ENCODE measurements around the gene ITPKC. TPM values are rescaled to one million over a fixed set of nuclear protein-coding genes. Genes with fewer than 3 reads are reported as not detected.

ITPKC gene
- polyA plus RNA-seq, 1 of the 3 experiments (the other 2 are of a cell fraction), result 6.3 TPM

DNA sequence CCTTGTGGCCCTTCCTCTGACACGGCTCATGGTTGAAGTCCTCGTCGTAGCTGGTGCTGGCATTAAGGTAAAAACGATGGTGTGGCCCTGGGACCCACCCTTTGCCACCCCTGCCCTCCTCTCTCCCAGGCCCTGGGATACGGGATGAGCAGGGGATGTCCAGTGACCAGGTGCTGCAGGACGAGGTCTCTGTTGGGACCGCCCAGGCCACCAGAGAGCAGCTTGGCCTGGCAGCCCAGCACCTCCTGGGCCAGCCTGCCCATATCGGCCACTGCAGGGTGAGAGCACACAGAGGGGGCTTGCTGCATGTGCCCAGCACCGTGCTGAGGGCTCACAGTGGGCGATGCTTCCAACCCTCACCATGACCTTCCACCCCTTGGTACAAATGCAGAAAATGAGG, 27.0 kb downstream of the ITPKC start:
- TF ChIP-seq IRF3 (IDR thresholded peaks at IDR 0.05; ENCODE audit: low read depth, low read length) (no peak), RXRA (IDR thresholded peaks at IDR 0.05; ENCODE audit: borderline replicate concordance, low read depth) (no peak), REST (IDR thresholded peaks at IDR 0.05; ENCODE audit: low read depth, low read length) (no peak), RFX5 (IDR thresholded peaks at IDR 0.05; ENCODE audit: low read length) (no peak), JUND (IDR thresholded peaks at IDR 0.05) (no peak), MEF2A (IDR thresholded peaks at IDR 0.05; ENCODE audit: borderline replicate concordance, low read depth) (no peak), SIN3A (IDR thresholded peaks at IDR 0.05; ENCODE audit: borderline replicate concordance, low read depth, low read length) (no peak), RAD21 (IDR thresholded peaks at IDR 0.05; ENCODE audit: low read length) (no peak), YY1 (IDR thresholded peaks at IDR 0.05; ENCODE audit: low read depth) (no peak), NRF1 (IDR thresholded peaks at IDR 0.05; ENCODE audit: low read depth, low read length) (no peak), CHD2 (IDR thresholded peaks at IDR 0.05; ENCODE audit: low read length, partially characterized antibody) (no peak), EP300 (IDR thresholded peaks at IDR 0.05; ENCODE audit: borderline replicate concordance in 1 of 2, low read depth in 1 of 2, low read length in 1 of 2) (no peak), TCF12 (IDR thresholded peaks at IDR 0.05) (no peak)
- TF ChIP-seq, protein P1, sequence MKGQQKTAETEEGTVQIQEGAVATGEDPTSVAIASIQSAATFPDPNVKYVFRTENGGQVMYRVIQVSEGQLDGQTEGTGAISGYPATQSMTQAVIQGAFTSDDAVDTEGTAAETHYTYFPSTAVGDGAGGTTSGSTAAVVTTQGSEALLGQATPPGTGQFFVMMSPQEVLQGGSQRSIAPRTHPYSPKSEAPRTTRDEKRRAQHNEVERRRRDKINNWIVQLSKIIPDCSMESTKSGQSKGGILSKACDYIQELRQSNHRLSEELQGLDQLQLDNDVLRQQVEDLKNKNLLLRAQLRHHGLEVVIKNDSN (IDR thresholded peaks at IDR 0.05; ENCODE audit: borderline replicate concordance, low read depth), result no peak
- H3K9ac ChIP-seq, result no peak overlapping the region
- H3K79me2 ChIP-seq (ENCODE audit: insufficient read depth), result peaks cover 2% of the 10 kb centered on the region
- H3K27me3 ChIP-seq (ENCODE audit: insufficient read depth), result no peaks in the 10 kb centered on the region
- CTCF ChIA-PET, result interaction anchor here (1.3 to 3.3 kb wide), 2 partner anchors 76 to 81 kb away, joined by 3 to 10 read pairs; no protein-coding TSS in a partner anchor
- no peaks in the 10 kb centered on the region for H3K36me3 ChIP-seq (replicated peaks in 1 of 2; ENCODE audit: control insufficient read depth in 1 of 2, insufficient read depth in 2 of 2, low read length in 1 of 2)
- H3K9me2 ChIP-seq, result no peaks in the 10 kb centered on the region
- no peak overlapping the region for H3K4me2 ChIP-seq
- H3K4me1 ChIP-seq (ENCODE audit: control insufficient read depth in 1 of 2, insufficient read depth in 2 of 2, low read depth in 1 of 2, low read length in 1 of 2), result peaks cover 3 to 4% of the 10 kb centered on the region in 2 experiments; a peak in 1 of 4 replicates
- H3K9me3 ChIP-seq, result no peaks in the 10 kb centered on the region
- WGBS (ENCODE audit: low lambda C conversion rate), result 100% methylated on average over 4 of the region's 10 CpGs
- DNase-seq, result no peak
- no peaks in the 10 kb centered on the region for H3F3A ChIP-seq (replicated peaks; ENCODE audit: insufficient read depth)
- no peak overlapping the region for H3K4me3 ChIP-seq (ENCODE audit: low read depth in 2 of 2, low read length in 1 of 2)
- POLR2A ChIA-PET, result interaction anchor here (0.7 to 1.2 kb wide), 2 partner anchors 17 to 23 kb away, joined by 3 to 8 read pairs; no protein-coding TSS in a partner anchor
- H2AFZ ChIP-seq (ENCODE audit: low read depth), result no peak overlapping the region
- no peak overlapping the region for H3K27ac ChIP-seq (ENCODE audit: low read depth in 2 of 2, low read length in 1 of 2)
- no peaks in the 10 kb centered on the region for H4K20me1 ChIP-seq (ENCODE audit: insufficient read depth)

Data from SK-N-SH (cell line).